ENCODE data around the gene TMEM271. TPM values are rescaled to one million over a fixed set of nuclear protein-coding genes. Genes with fewer than 3 reads are reported as not detected.

Gene TMEM271
- total and polyA plus RNA-seq, 2 donors (not counting 3 experiments of a cell fraction or from before 2014, with no cell fraction given) = not detected

- H3K9me3 ChIP-seq (replicated peaks; ENCODE audit: control insufficient read depth, insufficient read depth, low read length) = no peaks in the 10 kb centered on the region
- H3K4me3 ChIP-seq (replicated peaks in 1 of 3; ENCODE audit: insufficient read depth in 1 of 3, low read depth in 1 of 3, low read length in 3 of 3) = no peak overlapping the region
- intact Hi-C loops (cut with micrococcal nuclease) (no loop called here), dilution Hi-C loops (cut with MboI; ENCODE audit: extremely low pct_ligation_motif_present, low sequenced_read_pairs) (no loop called here)
- no peak overlapping the region for H3K4me2 ChIP-seq (ENCODE audit: insufficient read depth, low read length)
- no peak overlapping the region for H2AFZ ChIP-seq (ENCODE audit: low read depth, low read length)
- ChIA-PET CTCF (no interaction called here), POLR2A (no interaction called here)
- no peak for FAIRE-seq
- DNase-seq (ENCODE audit: low read depth, low spot score) = no peak
- H3K79me2 ChIP-seq (ENCODE audit: control insufficient read depth, insufficient read depth, low read length) = no peaks in the 10 kb centered on the region
- no peak overlapping the region for H3K9ac ChIP-seq (replicated peaks; ENCODE audit: extremely low read depth, insufficient read depth, low read length)
- H3K36me3 ChIP-seq (ENCODE audit: control insufficient read depth in 2 of 2, extremely low read depth in 1 of 2, insufficient read depth in 2 of 2, low read length in 2 of 2) = peaks cover 0 to 41% of the 10 kb centered on the region in 2 experiments
- no peaks in the 10 kb centered on the region for H3K9me1 ChIP-seq (replicated peaks; ENCODE audit: control insufficient read depth, extremely low read depth, insufficient read depth, low read length)
- TF ChIP-seq POLR2AphosphoS5 (IDR thresholded peaks at IDR 0.05; ENCODE audit: insufficient read depth, low read depth, low read length) (no peak), POLR2A (IDR thresholded peaks at IDR 0.05; ENCODE audit: low read depth, low read length) (no peak), CTCF (IDR thresholded peaks at IDR 0.05; ENCODE audit: extremely low read depth in 1 of 2, insufficient read depth in 1 of 2, low read depth in 1 of 2, low read length in 2 of 2) (no peak), JUN (IDR thresholded peaks at IDR 0.05; ENCODE audit: borderline replicate concordance, insufficient read depth, insufficient read length, low read depth) (no peak), GATA2 (IDR thresholded peaks at IDR 0.05; ENCODE audit: insufficient read depth, insufficient read length, low read depth, low read length) (no peak), EZH2 (IDR thresholded peaks at IDR 0.05; ENCODE audit: borderline replicate concordance, low read depth, low read length, severe bottlenecking) (no peak), FOS (IDR thresholded peaks at IDR 0.05; ENCODE audit: borderline replicate concordance, insufficient read depth, low read length) (no peak), MYC (IDR thresholded peaks at IDR 0.05; ENCODE audit: low read depth, low read length) (no peak), MAX (IDR thresholded peaks at IDR 0.05; ENCODE audit: insufficient read depth, insufficient read length) (no peak)
- no TSS peak for BruUV-seq (replicated peaks)
- H3K4me1 ChIP-seq (ENCODE audit: control insufficient read depth, extremely low read depth, insufficient read depth, low read length) = no peaks in the 10 kb centered on the region
- no peaks in the 10 kb centered on the region for H3K27me3 ChIP-seq (ENCODE audit: control insufficient read depth in 2 of 2, insufficient read depth in 2 of 2, low read length in 2 of 2)
- H3K27ac ChIP-seq (ENCODE audit: insufficient read depth, low read depth, low read length) = no peak overlapping the region
- no peaks in the 10 kb centered on the region for H4K20me1 ChIP-seq (replicated peaks; ENCODE audit: control insufficient read depth, extremely low read depth, insufficient read depth, low read length)
Observed at GRCh38 chr4:534101-534575, 42.0 kb downstream of the TMEM271 start.

All from endothelial cell of umbilical vein (primary cell).